ENCODE data around the gene SNRNP70.
"Not testable (repeated sequence)": the region's sequence is repeated elsewhere in the genome, so short reads cannot be mapped to it uniquely, and the experiment has no call there.

- not testable (repeated sequence) for TF ChIP-seq CTCF (conservative IDR thresholded peaks at IDR 0.05; ENCODE audit: low read length); EZH2phosphoT487 (IDR thresholded peaks at IDR 0.05; ENCODE audit: borderline replicate concordance, low read depth, low read length)
Observed at GRCh38 chr19:49121841-49122240, 36.6 kb downstream of the SNRNP70 start.
